OCI-LY1 (cell line): ENCODE measurements around the gene DUSP14.

Experiments used
- EZH2 ChIP-seq: fragments of 200-600 bp; sonication (generic), shearing (Covaris generic); IDR thresholded peaks from 2 replicates; pipeline ENCODE4 v1.8.0; 2017; ENCODE audit warnings: borderline replicate concordance, mixed run types, mild to moderate bottlenecking, antibody characterized with exemption, low read length, moderate library complexity, mixed read lengths
- TF ChIP-seq, protein P1 (sequence below): fragments of 200-600 bp; sonication (generic), shearing (Covaris generic); IDR thresholded peaks from 2 replicates; pipeline ENCODE4 v1.5.1; 2017; ENCODE audit warnings: mild to moderate bottlenecking, antibody characterized with exemption, low read length, moderate library complexity, mixed read lengths

DNA sequence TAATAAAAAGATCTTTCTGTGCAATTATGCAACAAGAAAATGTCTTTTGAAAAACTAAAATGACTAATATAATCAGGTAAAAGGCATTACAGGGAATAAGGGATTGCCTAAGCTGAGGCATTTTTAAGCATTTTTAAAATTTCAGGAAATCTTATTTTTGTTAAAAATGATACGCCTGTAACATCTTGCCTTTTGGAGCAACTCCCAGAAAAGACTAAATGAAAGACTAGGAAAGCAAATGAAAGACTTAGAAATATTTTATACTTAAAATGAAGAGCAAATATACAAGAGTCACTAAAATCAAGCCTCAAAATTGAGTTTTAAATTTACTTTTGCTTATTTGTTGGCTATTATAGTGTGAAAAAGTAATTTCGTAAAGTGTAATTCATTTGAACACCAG, 55.8 kb downstream of the DUSP14 start:
- TF ChIP-seq, protein P1, sequence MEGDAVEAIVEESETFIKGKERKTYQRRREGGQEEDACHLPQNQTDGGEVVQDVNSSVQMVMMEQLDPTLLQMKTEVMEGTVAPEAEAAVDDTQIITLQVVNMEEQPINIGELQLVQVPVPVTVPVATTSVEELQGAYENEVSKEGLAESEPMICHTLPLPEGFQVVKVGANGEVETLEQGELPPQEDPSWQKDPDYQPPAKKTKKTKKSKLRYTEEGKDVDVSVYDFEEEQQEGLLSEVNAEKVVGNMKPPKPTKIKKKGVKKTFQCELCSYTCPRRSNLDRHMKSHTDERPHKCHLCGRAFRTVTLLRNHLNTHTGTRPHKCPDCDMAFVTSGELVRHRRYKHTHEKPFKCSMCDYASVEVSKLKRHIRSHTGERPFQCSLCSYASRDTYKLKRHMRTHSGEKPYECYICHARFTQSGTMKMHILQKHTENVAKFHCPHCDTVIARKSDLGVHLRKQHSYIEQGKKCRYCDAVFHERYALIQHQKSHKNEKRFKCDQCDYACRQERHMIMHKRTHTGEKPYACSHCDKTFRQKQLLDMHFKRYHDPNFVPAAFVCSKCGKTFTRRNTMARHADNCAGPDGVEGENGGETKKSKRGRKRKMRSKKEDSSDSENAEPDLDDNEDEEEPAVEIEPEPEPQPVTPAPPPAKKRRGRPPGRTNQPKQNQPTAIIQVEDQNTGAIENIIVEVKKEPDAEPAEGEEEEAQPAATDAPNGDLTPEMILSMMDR: no peak
- TF ChIP-seq EZH2: no peak
